OCI-LY3 (cell line): ENCODE measurements around the gene GSTM4.

ENCODE experiments used
- EZH2phosphoT487 ChIP-seq: fragments of 200-600 bp; shearing (Covaris generic); IDR thresholded peaks from 2 replicates; pipeline ENCODE4 v1.6.1; 2018; ENCODE audit warnings: antibody characterized with exemption, mixed run types, low read depth
- TF ChIP-seq, protein P1 (sequence below): fragments of 200-600, 300-600 bp; sonication (generic); IDR thresholded peaks from 2 replicates; pipeline ENCODE4 v1.5.1; 2014; ENCODE audit warnings: antibody characterized with exemption, low read length, low read depth

DNA sequence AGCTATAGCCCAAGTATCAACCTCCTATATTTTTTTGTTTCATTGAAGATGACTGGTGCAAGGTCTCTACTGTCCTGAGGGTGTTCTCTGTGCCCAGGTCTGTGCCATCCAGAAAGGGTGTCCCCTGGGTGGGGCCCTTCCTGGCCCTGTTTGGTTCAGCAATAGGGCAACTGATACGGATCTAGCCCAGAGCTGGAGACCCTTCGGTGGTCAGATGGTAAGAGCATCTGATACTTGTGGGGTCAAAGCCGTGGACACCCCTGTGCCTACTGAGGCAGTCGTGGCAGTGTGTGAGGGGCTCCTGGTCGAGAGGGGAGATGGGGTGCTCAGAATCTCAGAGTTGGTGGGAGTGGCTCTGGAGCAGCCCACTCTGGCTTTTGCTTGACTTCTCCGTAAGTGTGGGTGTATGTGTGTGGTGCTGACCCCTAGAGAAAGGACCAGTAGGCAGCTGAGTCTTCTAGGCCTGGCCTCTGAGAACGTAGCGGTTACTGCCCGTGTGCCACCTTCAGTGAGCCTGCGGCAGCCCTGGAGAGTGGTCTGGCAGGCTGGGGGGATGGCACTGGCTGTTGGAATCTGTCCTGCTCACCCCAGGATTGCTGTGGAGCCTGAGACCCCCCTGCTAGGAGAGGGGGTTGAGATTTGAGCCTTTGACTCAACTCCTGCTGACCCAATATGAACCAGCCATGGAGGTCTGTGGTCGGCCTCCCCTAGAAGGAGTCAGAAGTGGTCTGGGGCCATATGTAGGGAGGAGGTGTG lies 33.6 kb upstream of the GSTM4 start:
- TF ChIP-seq, protein P1, sequence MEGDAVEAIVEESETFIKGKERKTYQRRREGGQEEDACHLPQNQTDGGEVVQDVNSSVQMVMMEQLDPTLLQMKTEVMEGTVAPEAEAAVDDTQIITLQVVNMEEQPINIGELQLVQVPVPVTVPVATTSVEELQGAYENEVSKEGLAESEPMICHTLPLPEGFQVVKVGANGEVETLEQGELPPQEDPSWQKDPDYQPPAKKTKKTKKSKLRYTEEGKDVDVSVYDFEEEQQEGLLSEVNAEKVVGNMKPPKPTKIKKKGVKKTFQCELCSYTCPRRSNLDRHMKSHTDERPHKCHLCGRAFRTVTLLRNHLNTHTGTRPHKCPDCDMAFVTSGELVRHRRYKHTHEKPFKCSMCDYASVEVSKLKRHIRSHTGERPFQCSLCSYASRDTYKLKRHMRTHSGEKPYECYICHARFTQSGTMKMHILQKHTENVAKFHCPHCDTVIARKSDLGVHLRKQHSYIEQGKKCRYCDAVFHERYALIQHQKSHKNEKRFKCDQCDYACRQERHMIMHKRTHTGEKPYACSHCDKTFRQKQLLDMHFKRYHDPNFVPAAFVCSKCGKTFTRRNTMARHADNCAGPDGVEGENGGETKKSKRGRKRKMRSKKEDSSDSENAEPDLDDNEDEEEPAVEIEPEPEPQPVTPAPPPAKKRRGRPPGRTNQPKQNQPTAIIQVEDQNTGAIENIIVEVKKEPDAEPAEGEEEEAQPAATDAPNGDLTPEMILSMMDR = no peak
- TF ChIP-seq EZH2phosphoT487 = no peak
